Left colon (tissue), 2 donors: ENCODE results near the gene TXLNB. TPM values are rescaled to one million over a fixed set of nuclear protein-coding genes. Genes with fewer than 3 reads are reported as not detected.
"Not testable (repeated sequence)": the region's sequence is repeated elsewhere in the genome, so short reads cannot be mapped to it uniquely, and the experiment has no call there.

Source experiments
- ATAC-seq: fragments of 200-7000 bp; cut with Tn5 transposase; one replicate; pipeline ENCODE4 v1.9.1; 2020; ENCODE audit warnings: mild to moderate bottlenecking, moderate library complexity
- DNase-seq, 2 donors: peaks; one replicate each; pipeline ENCODE4 v3.0.0-alpha.2; 2020
- intact Hi-C, 2 donors: fragments of 100-400 bp; cut with DNase I in 1 of 2; cut with micrococcal nuclease in 1 of 2; formaldehyde crosslinking; loops; one replicate each; pipeline versions ENCODE4 v1.11.2 to v1.14.0; 2022; cut with DNase I, micrococcal nuclease
- total RNA-seq, 2 donors: library from RNA; stranded (reverse); fragmentation: NEBNext Ultra II Directional; extraction: Animal tissue kit (Norgen Biotek cat#: 25700); gene quantifications; one replicate each; pipeline ENCODE4 v1.2.1, GENCODE V29; 2021
- donor health status: DM: no; HTN: no; CAD: no.
- donor health status: DM: yes; HTN: yes; CAD: no.

The TXLNB gene
- total RNA-seq, 2 donors from 2014 or later, result 0.09 to 0.14 TPM

DNA sequence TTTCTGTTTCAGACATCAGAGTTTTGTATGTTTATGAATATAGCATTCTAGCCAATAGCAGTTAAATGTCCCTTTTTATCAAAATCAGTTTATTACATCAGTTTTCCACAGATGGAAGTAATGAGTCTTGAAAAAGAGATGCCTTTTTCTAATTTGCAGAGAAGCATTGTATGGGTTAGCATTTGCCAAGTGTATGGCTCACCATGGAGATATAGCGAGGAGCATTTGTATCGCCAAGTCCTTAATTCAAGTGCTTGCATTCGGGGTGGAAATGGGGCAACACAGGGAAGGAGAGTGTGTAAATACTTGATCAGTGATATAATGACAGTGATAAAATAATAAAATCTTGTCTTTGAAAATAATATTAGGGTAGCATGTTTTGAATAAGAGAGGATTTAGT lies 42.9 kb downstream of the TXLNB start:
- no peak for ATAC-seq
- no peak for DNase-seq
- intact Hi-C loops, result no loop called here

GRCh38 chr6:139247618-139248017 lies 44.2 kb downstream of the TXLNB start:
- intact Hi-C loops, result no loop called here
- DNase-seq (no peak), ATAC-seq (no peak)

- DNase-seq (no peak), ATAC-seq (no peak)
- intact Hi-C loops, result no loop called here
These were observed 48.3 kb downstream of the TXLNB start for GRCh38 chr6:139243536-139243935.

GRCh38 chr6:139242457-139243240 lies 49.1 kb downstream of the TXLNB start:
- ATAC-seq (no peak), DNase-seq (no peak)
- intact Hi-C loops, result no loop called here

DNA sequence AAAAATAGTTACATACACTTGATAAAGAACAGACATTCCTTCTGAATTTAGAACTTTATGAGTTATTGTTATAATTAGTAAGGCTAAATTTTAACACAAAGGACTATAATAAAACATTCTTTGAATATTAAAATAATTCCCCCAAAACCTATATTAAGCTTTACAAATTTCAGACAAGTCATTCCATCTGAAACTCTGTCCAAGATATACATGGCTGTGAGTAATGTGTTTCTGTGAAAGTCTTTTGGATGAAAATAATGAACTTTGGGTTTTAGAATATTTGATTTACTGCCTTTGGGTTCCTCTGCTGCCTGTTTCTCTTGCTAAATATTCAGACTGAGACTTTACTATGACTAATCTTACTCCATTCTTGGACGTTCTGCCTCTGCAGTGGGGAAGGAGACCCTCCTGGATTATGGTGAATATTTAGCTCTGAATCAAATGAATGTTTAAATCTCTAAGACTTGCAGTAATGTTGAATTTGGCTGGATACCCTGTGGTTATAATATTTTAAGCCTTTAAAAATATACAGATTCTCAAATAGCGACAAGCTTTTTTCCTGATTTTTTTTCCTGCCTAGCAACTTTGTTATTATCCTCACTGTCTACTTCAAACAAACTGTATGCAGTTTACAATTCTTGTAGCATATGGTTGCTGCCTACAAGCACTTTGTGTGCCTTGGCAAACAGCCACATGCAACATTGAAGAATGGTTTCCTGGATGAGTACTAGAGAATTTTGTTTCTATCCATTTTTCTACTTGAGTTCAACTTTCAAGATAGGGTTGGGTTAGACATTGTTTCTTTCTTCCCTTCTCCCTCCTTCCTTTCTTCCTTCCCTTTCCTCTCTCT lies 51.4 kb downstream of the TXLNB start:
- peak; percentile 64 to 71 for DNase-seq
- intact Hi-C loops, result no loop called here
- peak; percentile 90 for ATAC-seq

DNA sequence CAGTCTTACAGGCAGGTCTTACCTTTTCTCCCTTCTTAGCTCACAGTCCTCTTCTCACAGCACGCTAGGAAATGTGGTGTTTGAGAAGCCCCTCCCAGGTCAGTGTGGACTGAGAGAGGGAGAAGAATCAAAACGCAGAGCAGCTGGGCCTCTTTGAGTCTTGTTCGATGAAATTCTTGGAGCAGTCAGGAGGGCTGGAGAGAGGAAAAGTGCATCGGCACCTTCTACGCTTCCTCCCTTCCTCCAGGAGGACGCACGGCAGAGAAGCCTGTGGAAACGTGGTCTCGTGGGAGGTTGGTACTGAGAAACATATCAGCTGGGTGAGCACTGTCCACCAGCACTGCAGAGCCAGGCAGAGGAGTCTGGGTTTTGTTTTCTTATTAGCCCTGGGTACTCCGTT lies 52.7 kb downstream of the TXLNB start:
- no peak for DNase-seq
- no peak for ATAC-seq
- intact Hi-C loops, result no loop called here

GRCh38 chr6:139236105-139236504 lies 55.7 kb downstream of the TXLNB start:
- no peak for DNase-seq
- ATAC-seq, result no peak
- intact Hi-C loops, result no loop called here

- ATAC-seq (no peak), DNase-seq (no peak)
- intact Hi-C loops, result no loop called here
These were observed 56.1 kb downstream of the TXLNB start for GRCh38 chr6:139235661-139236060.

DNA sequence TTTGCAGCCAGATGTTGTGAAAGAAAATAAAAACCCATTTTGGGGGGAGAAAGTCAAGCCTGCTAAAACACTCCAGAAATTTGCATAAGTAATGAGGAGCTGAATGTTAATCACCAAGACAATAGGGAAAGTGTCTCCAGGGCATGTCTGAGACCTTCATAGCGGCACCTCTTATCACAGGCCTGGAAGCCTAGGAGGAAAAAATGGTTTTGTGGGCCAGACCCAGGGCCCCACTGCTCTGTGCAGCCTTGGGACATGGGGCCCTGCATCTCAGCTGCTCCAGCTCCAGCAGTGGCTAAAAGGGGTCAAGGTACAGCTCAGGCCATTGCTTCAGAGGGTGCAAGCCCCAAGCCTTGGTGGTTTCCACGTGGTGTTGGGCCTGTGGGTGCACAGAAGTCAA lies 57.6 kb downstream of the TXLNB start:
- intact Hi-C loops, ATAC-seq, DNase-seq: not testable (repeated sequence)

DNA sequence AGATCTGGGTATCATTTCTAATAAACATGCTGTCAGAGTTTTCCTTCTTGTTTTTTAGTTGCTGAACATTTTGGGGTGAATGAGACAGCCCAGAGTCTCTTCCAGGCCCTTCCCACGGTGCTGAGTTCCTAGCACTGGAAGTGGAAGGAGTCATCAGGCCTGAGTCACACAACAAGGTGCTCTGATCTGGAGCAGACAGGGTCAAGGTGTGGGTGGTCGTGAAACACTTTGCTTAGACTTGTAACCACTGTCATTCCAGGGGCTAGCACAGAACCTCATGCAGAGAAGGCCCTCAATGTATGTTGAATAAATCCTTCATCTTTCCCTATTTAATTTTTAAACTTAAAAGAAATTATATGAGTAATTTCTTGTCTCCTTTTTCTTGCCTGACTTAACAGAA lies 60.6 kb downstream of the TXLNB start:
- intact Hi-C loops, result no loop called here
- DNase-seq (no peak), ATAC-seq (no peak)

- ATAC-seq (no peak), DNase-seq (no peak)
These were observed 61.4 kb downstream of the TXLNB start for GRCh38 chr6:139230391-139230840.

DNA sequence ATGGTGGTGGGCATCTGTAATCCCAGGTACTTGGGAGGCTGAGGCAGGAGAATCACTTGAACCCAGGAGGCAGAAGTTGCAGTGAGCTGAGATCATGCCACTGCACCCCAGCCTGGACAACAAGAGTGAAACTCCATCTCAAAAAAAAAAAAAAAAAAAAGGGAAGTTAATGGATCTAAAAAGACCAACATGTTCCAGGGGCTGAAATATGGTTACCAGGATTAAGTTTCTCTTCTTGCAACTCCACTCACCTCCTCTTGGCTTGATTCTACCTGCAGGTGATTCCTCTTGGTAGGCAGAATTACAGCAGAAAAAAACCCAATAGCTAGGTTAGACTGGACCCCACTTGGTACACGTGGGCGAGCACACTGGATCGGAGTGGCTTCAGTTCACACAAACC lies 63.4 kb downstream of the TXLNB start:
- DNase-seq, intact Hi-C loops, ATAC-seq: not testable (repeated sequence)

More at GRCh38 chr6:139230391-139230840, 61.4 kb downstream of the TXLNB start:
- intact Hi-C loops, result no loop called here

GRCh38 chr6:139219746-139220145 lies 72.1 kb downstream of the TXLNB start:
- DNase-seq, result no peak
- no peak for ATAC-seq
- intact Hi-C loops, result loop anchor here in 1 of 2 donors (5.0 kb wide), 1 partner anchor 143 kb away; no protein-coding TSS in a partner anchor

GRCh38 chr6:139219271-139219729 lies 72.5 kb downstream of the TXLNB start:
- peak; percentile 98 for ATAC-seq
- peak; percentile 75 to 82 for DNase-seq
- intact Hi-C loops, result loop anchor here in 1 of 2 donors (5.0 kb wide), 1 partner anchor 143 kb away; no protein-coding TSS in a partner anchor

GRCh38 chr6:139212460-139212859 lies 79.3 kb downstream of the TXLNB start:
- DNase-seq, ATAC-seq, intact Hi-C loops: not testable (repeated sequence)

GRCh38 chr6:139210766-139211165 lies 81.0 kb downstream of the TXLNB start:
- ATAC-seq, intact Hi-C loops, DNase-seq: not testable (repeated sequence)

DNA sequence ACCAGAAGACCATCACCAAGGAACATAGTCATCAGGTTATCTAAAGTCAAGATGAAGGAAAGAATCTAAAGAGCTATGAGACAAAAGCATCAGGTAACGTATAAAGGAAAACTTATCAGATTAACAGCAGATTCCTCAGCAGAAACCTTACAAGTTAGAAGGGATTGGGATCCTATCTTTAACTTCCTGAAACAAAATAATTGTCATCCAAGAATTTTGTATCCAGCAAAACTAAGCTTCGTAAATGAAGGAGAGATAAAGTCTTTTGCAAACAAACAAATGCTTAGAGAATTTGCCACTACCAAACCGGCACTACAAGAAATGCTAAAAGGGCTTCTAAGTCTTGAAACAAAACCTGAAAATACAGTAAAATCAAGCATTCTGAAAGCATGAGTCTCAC lies 86.0 kb downstream of the TXLNB start:
- intact Hi-C loops, result no loop called here
- ATAC-seq, result no peak

GRCh38 chr6:139204978-139205377 lies 86.8 kb downstream of the TXLNB start:
- intact Hi-C loops, result no loop called here
- ATAC-seq (no peak), DNase-seq (peak in 1 of 2 donors; percentile 20)

More for the DNA sequence above, 86.0 kb downstream of the TXLNB start:
- DNase-seq, result no peak

DNA sequence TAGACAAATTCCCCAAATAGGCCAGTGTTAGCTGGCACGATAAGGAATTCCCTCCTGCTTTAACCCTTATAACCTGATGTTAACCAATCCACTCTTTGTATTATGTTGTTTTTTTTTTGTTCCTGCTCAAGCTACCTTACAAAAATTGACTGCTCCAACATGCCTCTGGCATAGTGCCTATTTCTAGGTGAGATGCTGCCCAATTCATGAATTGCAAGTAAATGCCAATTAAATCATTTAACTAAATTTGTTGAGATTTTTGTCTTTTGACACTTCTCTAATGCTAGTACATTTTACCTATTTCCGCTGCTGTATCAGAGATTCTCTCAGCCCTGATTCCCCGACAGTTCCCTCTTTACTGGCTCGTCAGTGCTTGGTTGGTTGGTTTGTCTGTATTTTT lies 90.4 kb downstream of the TXLNB start:
- ATAC-seq (no peak), DNase-seq (no peak)
- intact Hi-C loops, result no loop called here
